GM23248 (cell line): ENCODE results near the gene AKR1B15. TPM values are rescaled to one million over a fixed set of nuclear protein-coding genes. Genes with fewer than 3 reads are reported as not detected.
"Not testable (repeated sequence)": the region's sequence is repeated elsewhere in the genome, so short reads cannot be mapped to it uniquely, and the experiment has no call there.

Experiments used
- DNase-seq: peaks from one replicate; pipeline ENCODE4 v3.0.0-alpha.2; 2015
- H2AFZ ChIP-seq: fragments of 200-600 bp; sonication (generic); 2 replicates; pipeline ENCODE4 v1.6.1; 2016; ENCODE audit warnings: antibody characterized with exemption
- H3F3A ChIP-seq: fragments of 200-600 bp; sonication (generic); 2 replicates; pipeline ENCODE4 v1.6.1; 2016; ENCODE audit warnings: mild to moderate bottlenecking, antibody characterized with exemption, mixed run types; ENCODE audit not compliant: insufficient read depth
- H3K27ac ChIP-seq: fragments of 200-600 bp; sonication (generic); 2 replicates; pipeline ENCODE4 v1.5.1; 2016; ENCODE audit warnings: mild to moderate bottlenecking
- H3K27me3 ChIP-seq: fragments of 200-600 bp; sonication (generic); replicated peaks from 2 replicates; pipeline ENCODE4 v1.6.1; 2016; ENCODE audit warnings: mild to moderate bottlenecking; ENCODE audit not compliant: insufficient read depth
- H3K36me3 ChIP-seq: fragments of 200-600 bp; sonication (generic); 2 replicates; pipeline ENCODE4 v1.6.1; 2016; ENCODE audit warnings: low read depth, mild to moderate bottlenecking
- H3K4me1 ChIP-seq: fragments of 200-600 bp; sonication (generic); 2 replicates; pipeline ENCODE4 v1.6.1; 2016; ENCODE audit warnings: mild to moderate bottlenecking; ENCODE audit not compliant: insufficient read depth
- H3K4me2 ChIP-seq: fragments of 200-600 bp; sonication (generic); one replicate; pipeline ENCODE4 v1.6.1; 2016; ENCODE audit warnings: mild to moderate bottlenecking; ENCODE audit not compliant: unreplicated experiment
- H3K4me3 ChIP-seq: fragments of 200-600 bp; sonication (generic); 2 replicates; pipeline ENCODE4 v1.5.1; 2016; ENCODE audit warnings: mild to moderate bottlenecking
- H3K79me2 ChIP-seq: fragments of 200-600 bp; sonication (generic); 2 replicates; pipeline ENCODE4 v1.6.1; 2016; ENCODE audit warnings: mild to moderate bottlenecking; ENCODE audit not compliant: insufficient read depth
- H3K9ac ChIP-seq: fragments of 200-600 bp; sonication (generic); 2 replicates; pipeline ENCODE4 v1.6.1; 2016; ENCODE audit warnings: mild to moderate bottlenecking
- H3K9me2 ChIP-seq: fragments of 200-600 bp; sonication (generic); 2 replicates; pipeline ENCODE4 v1.6.1; 2016; ENCODE audit warnings: mixed run types, mild to moderate bottlenecking, moderate library complexity; ENCODE audit not compliant: insufficient read depth
- H3K9me3 ChIP-seq: fragments of 200-600 bp; sonication (generic); one replicate; pipeline ENCODE4 v1.6.1; 2017; ENCODE audit warnings: low read depth
- H4K20me1 ChIP-seq: fragments of 200-600 bp; sonication (generic); 2 replicates; pipeline ENCODE4 v1.6.0; 2016; ENCODE audit not compliant: insufficient read depth
- EZH2 ChIP-seq: fragments of 200-600 bp; sonication (generic); IDR thresholded peaks from 2 replicates; pipeline ENCODE4 v1.6.1; 2018; ENCODE audit warnings: antibody characterized with exemption, mild to moderate bottlenecking; ENCODE audit not compliant: insufficient read depth, poor library complexity, severe bottlenecking
- EZH2phosphoT487 ChIP-seq: fragments of 200-600 bp; sonication (generic); IDR thresholded peaks from 2 replicates; pipeline ENCODE4 v1.6.1; 2018; ENCODE audit warnings: antibody characterized with exemption, moderate library complexity, mild to moderate bottlenecking, low read depth; ENCODE audit not compliant: insufficient read depth
- WGBS, 2 experiments: methylation state at CpG; one replicate each; pipeline ENCODE4 v1.1.6; 2015 to 2017; ENCODE audit warnings: low lambda C conversion rate in 2 of 2, low coverage in 1 of 2; ENCODE audit errors: missing lambda C conversion rate in 2 of 2; 5-methylcytosine and 5-hydroxymethylcytosine counted together
- in situ Hi-C: fragments of 300-500 bp; cut with MboI; formaldehyde crosslinking; loops from 2 replicates; pipeline ENCODE4 v1.15.0; 2020
- polyA plus RNA-seq: library from polyadenylated mRNA; unstranded; fragments of >200 nt; fragmentation: Nextera tagmentation; extraction: Ambion mirVana; gene quantifications from 2 replicates; pipeline ENCODE4 v1.2.1, GENCODE V29; 2016
- total RNA-seq: library from RNA; depleted of rRNA; stranded (reverse); fragments of >200 nt; shearing (Covaris generic); gene quantifications from 2 replicates; pipeline ENCODE4 v1.2.3, GENCODE V29; 2014

The AKR1B15 gene
- total and polyA plus RNA-seq, 2 experiments from 2014 or later = not detected

DNA sequence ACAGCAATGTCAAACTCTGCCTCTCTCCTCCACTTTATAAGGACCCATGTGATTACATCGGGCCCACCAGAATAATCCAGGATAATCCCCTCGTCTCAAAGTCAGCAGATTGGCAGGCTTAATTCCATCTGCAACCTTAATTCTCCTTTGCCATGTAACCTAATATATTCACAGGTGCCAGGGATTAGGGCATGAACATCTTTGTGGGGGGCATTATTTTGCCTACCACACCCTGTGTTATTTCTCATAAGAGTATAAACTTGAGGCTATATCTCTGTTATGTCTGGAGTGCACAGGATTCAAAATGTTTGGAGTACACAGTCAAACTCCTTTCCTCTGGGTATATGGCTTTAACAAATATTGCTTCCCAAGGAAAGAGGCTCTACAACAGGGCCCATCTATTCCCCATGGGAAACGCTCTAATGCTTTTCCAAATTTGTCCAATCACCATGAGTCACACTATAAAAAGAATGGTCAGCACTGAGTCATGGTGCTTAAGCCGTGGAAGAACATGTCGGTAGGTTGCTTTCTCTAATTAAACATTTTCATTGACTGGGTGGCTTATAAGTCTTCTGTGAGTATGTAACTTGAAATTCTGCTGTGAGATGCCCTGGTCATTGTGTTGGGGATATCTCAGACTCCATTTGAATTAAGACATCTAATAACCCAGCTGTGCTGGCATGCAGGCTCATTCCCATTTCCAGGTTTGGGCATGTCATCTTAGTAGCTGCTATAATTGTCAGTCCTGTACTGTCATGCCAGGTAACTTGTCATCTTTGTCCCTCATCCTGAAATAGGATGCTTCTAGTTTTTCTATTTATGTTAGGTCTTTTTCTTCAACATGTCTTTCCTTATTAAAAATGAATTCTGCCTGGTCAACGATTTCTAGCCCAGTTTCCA lies 33.1 kb upstream of the AKR1B15 start:
- peaks cover 12% of the 10 kb centered on the region for H3F3A ChIP-seq
- H3K27ac ChIP-seq = peak overlapping the region; percentile 50
- no peak overlapping the region for H3K4me3 ChIP-seq
- no peaks in the 10 kb centered on the region for H3K27me3 ChIP-seq
- H2AFZ ChIP-seq = peak overlapping the region; percentile 11; the same call in 1 of the 2 replicates
- in situ Hi-C loops = no loop called here
- peaks cover 17% of the 10 kb centered on the region for H3K4me1 ChIP-seq
- H3K4me2 ChIP-seq = peak overlapping the region; percentile 67
- no peaks in the 10 kb centered on the region for H4K20me1 ChIP-seq
- TF ChIP-seq EZH2phosphoT487 (no peak), EZH2 (no peak)
- H3K9me3 ChIP-seq = no peaks in the 10 kb centered on the region
- H3K79me2 ChIP-seq = no peaks in the 10 kb centered on the region
- H3K9me2 ChIP-seq = no peaks in the 10 kb centered on the region
- peak overlapping the region; percentile 21; the same call in 1 of the 2 replicates for H3K9ac ChIP-seq
- DNase-seq = peak; percentile 97
- no peaks in the 10 kb centered on the region for H3K36me3 ChIP-seq
- 33 to 34% methylated on average over 6 of the region's 6 CpGs for WGBS, 2 experiments

GRCh38 chr7:134520130-134520529 lies 28.8 kb upstream of the AKR1B15 start:
- Histone ChIP-seq H3K9me2 (no peaks in the 10 kb centered on the region), H3K36me3 (no peaks in the 10 kb centered on the region), H4K20me1 (no peaks in the 10 kb centered on the region), H2AFZ (no peak overlapping the region), H3K27ac (no peak overlapping the region), H3K27me3 (no peaks in the 10 kb centered on the region), H3K4me2 (no peak overlapping the region), H3K9me3 (no peaks in the 10 kb centered on the region), H3K9ac (no peak overlapping the region), H3K4me1 (peaks cover 12% of the 10 kb centered on the region), H3K79me2 (no peaks in the 10 kb centered on the region), H3F3A (peaks cover 12% of the 10 kb centered on the region), H3K4me3 (no peak overlapping the region)
- 51 to 52% methylated on average over 4 of the region's 4 CpGs for WGBS, 2 experiments
- TF ChIP-seq EZH2phosphoT487 (no peak), EZH2 (no peak)
- in situ Hi-C loops = loop anchor here (10.0 kb wide), 1 partner anchor 85 kb away; no protein-coding TSS in a partner anchor
- DNase-seq = peak; percentile 35

DNA sequence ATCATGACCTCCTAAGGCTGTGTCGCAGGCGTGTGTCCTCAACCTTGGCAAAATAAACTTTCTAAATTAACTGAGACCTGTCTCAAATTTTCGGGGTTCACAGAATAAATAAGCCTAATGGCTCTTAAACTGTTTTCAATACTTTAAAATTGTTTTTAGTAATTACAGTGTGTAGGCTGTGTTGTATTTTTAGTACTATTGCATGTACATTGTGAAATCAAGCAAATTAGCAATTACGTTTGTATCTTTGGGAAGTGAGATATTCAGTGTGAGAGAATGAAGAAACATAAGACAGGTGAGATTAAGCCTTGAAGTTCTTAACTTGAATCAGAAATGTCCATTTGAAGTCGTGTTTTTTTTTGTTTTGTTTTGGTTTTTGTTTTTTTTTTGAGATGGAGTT lies 26.3 kb upstream of the AKR1B15 start:
- Histone ChIP-seq H2AFZ (no peak overlapping the region), H3K4me3 (no peak overlapping the region), H3K27ac (no peak overlapping the region), H4K20me1 (no peaks in the 10 kb centered on the region), H3K9ac (no peak overlapping the region), H3K4me1 (peaks cover 7% of the 10 kb centered on the region), H3K4me2 (no peak overlapping the region), H3K36me3 (no peaks in the 10 kb centered on the region), H3K9me2 (no peaks in the 10 kb centered on the region), H3K27me3 (no peaks in the 10 kb centered on the region), H3K79me2 (no peaks in the 10 kb centered on the region), H3K9me3 (no peaks in the 10 kb centered on the region), H3F3A (no peaks in the 10 kb centered on the region)
- in situ Hi-C loops = loop anchor here (10.0 kb wide), 1 partner anchor 82 kb away; no protein-coding TSS in a partner anchor
- TF ChIP-seq EZH2phosphoT487 (no peak), EZH2 (no peak)
- 67 to 68% methylated on average over 5 of the region's 5 CpGs for WGBS, 2 experiments
- no peak for DNase-seq

- H3K79me2 ChIP-seq, H3F3A ChIP-seq, H3K4me2 ChIP-seq, H3K9me3 ChIP-seq, H3K4me3 ChIP-seq, H3K9ac ChIP-seq, H3K27ac ChIP-seq, H3K36me3 ChIP-seq, H3K9me2 ChIP-seq, H3K27me3 ChIP-seq, H4K20me1 ChIP-seq, DNase-seq, H2AFZ ChIP-seq: not testable (repeated sequence)
- 76 to 78% methylated on average over 3 of the region's 3 CpGs for WGBS, 2 experiments
- in situ Hi-C loops = loop anchor here (10.0 kb wide), 1 partner anchor 79 kb away; no protein-coding TSS in a partner anchor
- H3K4me1 ChIP-seq = peaks cover 16% of the 10 kb centered on the region
These were observed 23.5 kb upstream of the AKR1B15 start for GRCh38 chr7:134525449-134525848.

DNA sequence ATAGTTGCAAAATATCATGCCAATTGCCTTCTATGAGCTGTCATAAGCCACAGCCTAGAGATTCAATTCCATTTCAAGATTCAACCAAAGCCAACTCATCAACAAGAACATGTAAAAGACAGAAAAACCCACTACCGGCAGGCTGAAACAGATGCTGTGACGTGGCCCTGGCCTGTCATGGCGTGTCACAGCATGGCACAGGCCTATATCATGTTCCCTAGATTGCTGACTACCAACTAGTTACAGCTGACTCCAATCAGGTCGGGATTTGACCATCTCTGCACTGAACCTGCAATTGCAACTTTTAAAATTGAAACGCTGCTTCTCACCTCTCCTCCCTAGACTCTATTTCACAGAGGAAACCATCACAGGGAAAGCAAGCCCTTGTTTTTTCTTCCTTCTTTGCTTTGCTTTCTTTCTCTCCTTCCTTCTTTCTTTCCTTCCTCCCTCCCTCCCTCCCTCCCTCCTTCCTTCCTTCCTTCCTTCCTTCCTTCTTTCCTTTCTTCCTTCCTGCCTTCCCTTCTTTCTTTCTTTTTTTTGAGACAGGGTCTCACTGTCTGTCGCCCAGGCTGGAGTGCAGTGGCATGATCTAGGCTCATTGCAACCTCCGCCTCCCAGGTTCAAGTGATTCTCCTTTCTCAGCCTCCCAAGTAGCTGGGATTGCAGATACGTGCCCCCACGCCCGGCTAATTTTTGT lies 22.2 kb upstream of the AKR1B15 start:
- H3K27me3 ChIP-seq, H3K9me3 ChIP-seq, DNase-seq, H3K79me2 ChIP-seq, H3K9me2 ChIP-seq, H3K27ac ChIP-seq, H3K4me2 ChIP-seq, H3F3A ChIP-seq, H3K9ac ChIP-seq, H2AFZ ChIP-seq, H3K4me3 ChIP-seq, H3K36me3 ChIP-seq, H4K20me1 ChIP-seq: not testable (repeated sequence)
- peaks cover 16% of the 10 kb centered on the region for H3K4me1 ChIP-seq
- 82% methylated on average over 10 of the region's 10 CpGs for WGBS, 2 experiments
- in situ Hi-C loops = loop anchor here (10.0 kb wide), 1 partner anchor 78 kb away; no protein-coding TSS in a partner anchor
